HEK293 (cell line): ENCODE results near the gene ATP6V1F.

Experiments
- CTCF ChIA-PET: fragments of 350-600 bp; formaldehyde crosslinking; extraction: SDS; loops from one replicate; lab custom pipeline; 2021; ENCODE audit warnings: antibody characterized with exemption; lab: Yijun Ruan, JAX
- POLR2A ChIA-PET: fragments of 300-600 bp; formaldehyde crosslinking; extraction: SDS; loops from one replicate; lab custom pipeline; 2020; ENCODE audit warnings: antibody characterized with exemption, inconsistent platforms; lab: Yijun Ruan, JAX
- H3K27ac ChIP-seq: fragments of 200-500 bp; sonication (Bioruptor generic); 2 replicates; pipeline ENCODE4 v1.5.1; 2014; ENCODE audit warnings: low read depth, low read length, control low read depth, inconsistent platforms; ENCODE audit errors: extremely low read depth
- H3K36me3 ChIP-seq, 2 experiments: fragments of 200-500 bp in 1 of 2; sonication (Bioruptor generic) in 1 of 2; 1 replicate in 1 of 2; 2 replicates in 1 of 2; pipeline ENCODE4 v1.5.1; 2014 to 2017; ENCODE audit warnings: inconsistent platforms in 2 of 2, low read length in 2 of 2; ENCODE audit not compliant: control insufficient read depth in 2 of 2, insufficient read depth in 1 of 2
- H3K4me1 ChIP-seq: fragments of 200-500 bp; sonication (Bioruptor generic); 2 replicates; pipeline ENCODE4 v1.5.1; 2014; ENCODE audit warnings: mild to moderate bottlenecking, low read length, inconsistent platforms; ENCODE audit not compliant: control insufficient read depth, insufficient read depth
- H3K4me3 ChIP-seq: 2 replicates; pipeline ENCODE4 v1.5.1; 2011; ENCODE audit warnings: low read depth, mild to moderate bottlenecking, control low read depth, low read length, moderate library complexity
- H3K9me3 ChIP-seq: fragments of 200-500 bp; sonication (Bioruptor generic); 2 replicates; pipeline ENCODE4 v1.5.1; 2014; ENCODE audit warnings: low read depth, low read length, inconsistent platforms; ENCODE audit not compliant: control insufficient read depth, insufficient read depth
- EGR2 ChIP-seq: fragments of 450-650 bp; formaldehyde crosslinking; IDR thresholded peaks from 2 replicates; pipeline ENCODE4 v1.5.1; 2016; ENCODE audit warnings: low read depth, missing biosample characterization, missing genetic modification characterization
- KLF1 ChIP-seq: fragments of 450-650 bp; formaldehyde crosslinking; IDR thresholded peaks from 2 replicates; pipeline ENCODE4 v1.5.1; 2016; ENCODE audit warnings: missing biosample characterization, missing genetic modification characterization
- SETDB1 ChIP-seq: IDR thresholded peaks from one replicate; pipeline ENCODE4 v1.6.1; 2017; ENCODE audit warnings: mild to moderate bottlenecking, low read length, moderate library complexity, mixed read lengths; ENCODE audit not compliant: insufficient read length
- YY1 ChIP-seq: fragments of 450-650 bp; formaldehyde crosslinking; IDR thresholded peaks from 2 replicates; pipeline ENCODE4 v1.5.1; 2018; ENCODE audit warnings: missing biosample characterization, missing genetic modification characterization
- ZFP41 ChIP-seq: fragments of 450-650 bp; formaldehyde crosslinking; IDR thresholded peaks from 2 replicates; pipeline ENCODE4 v1.5.1; 2016; ENCODE audit warnings: missing biosample characterization, missing genetic modification characterization, borderline replicate concordance
- ZNF133 ChIP-seq: fragments of 450-650 bp; formaldehyde crosslinking; IDR thresholded peaks from 2 replicates; pipeline ENCODE4 v1.5.1; 2016; ENCODE audit warnings: missing biosample characterization, missing genetic modification characterization
- ZNF2 ChIP-seq: fragments of 450-650 bp; formaldehyde crosslinking; IDR thresholded peaks from 2 replicates; pipeline ENCODE4 v1.5.1; 2016; ENCODE audit warnings: missing biosample characterization, missing genetic modification characterization
- ZNF202 ChIP-seq: fragments of 450-650 bp; formaldehyde crosslinking; IDR thresholded peaks from 2 replicates; pipeline ENCODE4 v1.5.1; 2016; ENCODE audit warnings: missing biosample characterization, missing genetic modification characterization, borderline replicate concordance
- ZNF223 ChIP-seq: fragments of 450-650 bp; formaldehyde crosslinking; IDR thresholded peaks from 2 replicates; pipeline ENCODE4 v1.5.1; 2016; ENCODE audit warnings: missing biosample characterization, missing genetic modification characterization
- ZNF350 ChIP-seq: fragments of 450-650 bp; formaldehyde crosslinking; IDR thresholded peaks from 2 replicates; pipeline ENCODE4 v1.5.0; 2017; ENCODE audit warnings: missing biosample characterization, mild to moderate bottlenecking, missing genetic modification characterization
- ZNF354C ChIP-seq: fragments of 450-650 bp; formaldehyde crosslinking; IDR thresholded peaks from 2 replicates; pipeline ENCODE4 v1.5.1; 2016; ENCODE audit warnings: missing biosample characterization, missing genetic modification characterization, low read depth, borderline replicate concordance
- ZNF394 ChIP-seq: fragments of 450-650 bp; formaldehyde crosslinking; IDR thresholded peaks from 2 replicates; pipeline ENCODE4 v1.5.1; 2016; ENCODE audit warnings: missing biosample characterization, missing genetic modification characterization, mild to moderate bottlenecking, moderate library complexity, borderline replicate concordance
- ZNF423 ChIP-seq: fragments of 450-650 bp; formaldehyde crosslinking; IDR thresholded peaks from 2 replicates; pipeline ENCODE4 v1.5.1; 2016; ENCODE audit warnings: missing biosample characterization, missing genetic modification characterization
- ZNF561 ChIP-seq: fragments of 450-650 bp; IDR thresholded peaks from 2 replicates; pipeline ENCODE4 v1.5.1; 2018; ENCODE audit warnings: missing biosample characterization, missing genetic modification characterization, borderline replicate concordance
- ZNF571 ChIP-seq: fragments of 450-650 bp; formaldehyde crosslinking; IDR thresholded peaks from 2 replicates; pipeline ENCODE4 v1.5.0; 2017; ENCODE audit warnings: missing biosample characterization, missing genetic modification characterization
- ZNF623 ChIP-seq: fragments of 450-650 bp; formaldehyde crosslinking; IDR thresholded peaks from 2 replicates; pipeline ENCODE4 v1.5.1; 2016; ENCODE audit warnings: missing biosample characterization, missing genetic modification characterization
- ZNF660 ChIP-seq: fragments of 450-650 bp; IDR thresholded peaks from 2 replicates; pipeline ENCODE4 v1.5.1; 2018; ENCODE audit warnings: missing biosample characterization, mild to moderate bottlenecking, missing genetic modification characterization
- TF ChIP-seq, protein P1 (sequence below): fragments of 450-650 bp; formaldehyde crosslinking; IDR thresholded peaks from 2 replicates; pipeline ENCODE4 v1.5.1; 2017; ENCODE audit warnings: missing biosample characterization, missing genetic modification characterization
- TF ChIP-seq, protein P2 (sequence below): sonication (generic); formaldehyde crosslinking; IDR thresholded peaks from 2 replicates; pipeline ENCODE4 v1.8.1; 2022; ENCODE audit warnings: mild to moderate bottlenecking, moderate library complexity, missing genetic modification reagents
- TF ChIP-seq, protein P3 (sequence below): fragments of 450-650 bp; formaldehyde crosslinking; IDR thresholded peaks from 2 replicates; pipeline ENCODE4 v1.5.1; 2016; ENCODE audit warnings: missing biosample characterization, missing genetic modification characterization
- TF ChIP-seq, protein P4 (sequence below): fragments of 450-650 bp; formaldehyde crosslinking; IDR thresholded peaks from 2 replicates; pipeline ENCODE4 v1.5.1; 2017; ENCODE audit warnings: missing biosample characterization, missing genetic modification characterization
- TF ChIP-seq, protein P5 (sequence below): fragments of 450-650 bp; formaldehyde crosslinking; IDR thresholded peaks from 2 replicates; pipeline ENCODE4 v1.5.0; 2017; ENCODE audit warnings: missing biosample characterization, missing genetic modification characterization, borderline replicate concordance
- TF ChIP-seq, protein P6 (sequence below): fragments of 450-650 bp; formaldehyde crosslinking; IDR thresholded peaks from 2 replicates; pipeline ENCODE4 v1.5.1; 2016; ENCODE audit warnings: missing biosample characterization, missing genetic modification characterization

Gene ATP6V1F

DNA sequence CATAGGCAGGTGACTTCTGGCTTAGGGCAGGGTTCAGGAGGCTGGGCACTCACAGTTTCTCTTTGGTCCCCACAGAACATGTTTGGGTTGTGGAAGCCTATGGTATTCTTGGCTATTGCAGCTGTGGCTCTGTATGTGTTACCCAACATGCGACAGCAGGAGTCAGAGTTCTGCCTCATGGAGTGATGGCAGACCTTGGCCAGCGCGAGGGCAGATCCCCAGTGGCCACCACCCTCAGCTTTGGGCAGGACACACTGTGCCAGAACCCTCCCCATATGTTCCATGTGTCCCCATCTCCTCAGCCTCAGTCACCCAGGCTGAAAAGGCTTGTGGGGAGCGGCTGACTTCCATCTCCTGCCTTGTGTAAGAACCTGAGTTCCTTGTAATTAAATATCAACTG is 40.9 kb upstream of the ATP6V1F start:
- H3K9me3 ChIP-seq = no peaks in the 10 kb centered on the region
- TF ChIP-seq KLF1 (tag by site-specific recombination) = no peak
- TF ChIP-seq ZNF623 (tag by site-specific recombination) = no peak
- no peak for TF ChIP-seq ZNF660 (tag by site-specific recombination)
- no peak for TF ChIP-seq ZNF2 (tag by site-specific recombination)
- TF ChIP-seq ZNF394 (tag by site-specific recombination) = no peak
- TF ChIP-seq, protein P1, sequence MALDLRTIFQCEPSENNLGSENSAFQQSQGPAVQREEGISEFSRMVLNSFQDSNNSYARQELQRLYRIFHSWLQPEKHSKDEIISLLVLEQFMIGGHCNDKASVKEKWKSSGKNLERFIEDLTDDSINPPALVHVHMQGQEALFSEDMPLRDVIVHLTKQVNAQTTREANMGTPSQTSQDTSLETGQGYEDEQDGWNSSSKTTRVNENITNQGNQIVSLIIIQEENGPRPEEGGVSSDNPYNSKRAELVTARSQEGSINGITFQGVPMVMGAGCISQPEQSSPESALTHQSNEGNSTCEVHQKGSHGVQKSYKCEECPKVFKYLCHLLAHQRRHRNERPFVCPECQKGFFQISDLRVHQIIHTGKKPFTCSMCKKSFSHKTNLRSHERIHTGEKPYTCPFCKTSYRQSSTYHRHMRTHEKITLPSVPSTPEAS (tag by site-specific recombination) = no peak
- TF ChIP-seq YY1 (tag by site-specific recombination) = no peak
- no peak for TF ChIP-seq ZNF423 (tag by site-specific recombination)
- TF ChIP-seq, all 188 proteins: peak for 0
- POLR2A ChIA-PET = no interaction called here
- H3K4me3 ChIP-seq = no peak overlapping the region
- no peaks in the 10 kb centered on the region for H3K36me3 ChIP-seq
- CTCF ChIA-PET = no interaction called here
- H3K27ac ChIP-seq = no peak overlapping the region
- no peaks in the 10 kb centered on the region for H3K4me1 ChIP-seq

DNA sequence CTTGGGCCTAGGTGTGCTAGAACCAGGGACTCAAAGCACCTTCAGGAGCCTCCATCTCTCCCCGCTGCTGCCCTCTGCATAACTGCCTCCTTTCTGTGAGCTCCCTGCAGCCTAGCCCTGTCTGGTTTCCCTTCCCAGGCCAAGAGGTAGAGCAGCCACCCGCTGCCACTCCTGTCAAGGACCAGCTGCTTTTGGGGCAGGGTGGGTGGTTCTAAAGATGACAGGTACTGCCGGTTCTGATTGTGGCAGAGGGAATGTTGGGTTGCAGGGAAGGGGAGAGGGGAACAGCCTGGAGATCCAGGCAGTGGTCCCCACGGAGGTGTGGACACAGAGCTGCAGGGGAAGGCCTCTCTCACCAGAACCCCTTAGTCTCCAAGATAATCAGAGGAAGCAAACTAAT is 36.1 kb upstream of the ATP6V1F start:
- ChIA-PET CTCF (interaction anchor here (0.6 to 1.8 kb wide), 5 partner anchors 16 to 382 kb away, joined by 3 to 5 read pairs (median 4); no protein-coding TSS in a partner anchor), POLR2A (interaction anchor here (2.3 kb wide), 2 partner anchors 35 to 36 kb away, joined by 5 to 7 read pairs; partner anchors contain the start of gene ATP6V1F)
- no peaks in the 10 kb centered on the region for H3K36me3 ChIP-seq
- H3K4me1 ChIP-seq = no peaks in the 10 kb centered on the region
- H3K9me3 ChIP-seq = no peaks in the 10 kb centered on the region
- TF ChIP-seq ZNF394 (tag by site-specific recombination) (no peak), ZNF133 (tag by site-specific recombination) (no peak), ZNF571 (tag by site-specific recombination) (no peak), SETDB1 (no peak), EGR2 (tag by site-specific recombination) (no peak), ZFP41 (tag by site-specific recombination) (no peak), ZNF350 (no peak), ZNF202 (tag by site-specific recombination) (no peak), ZNF561 (tag by site-specific recombination) (no peak), ZNF223 (tag by site-specific recombination) (no peak), ZNF354C (tag by site-specific recombination) (no peak)
- TF ChIP-seq, protein P2, sequence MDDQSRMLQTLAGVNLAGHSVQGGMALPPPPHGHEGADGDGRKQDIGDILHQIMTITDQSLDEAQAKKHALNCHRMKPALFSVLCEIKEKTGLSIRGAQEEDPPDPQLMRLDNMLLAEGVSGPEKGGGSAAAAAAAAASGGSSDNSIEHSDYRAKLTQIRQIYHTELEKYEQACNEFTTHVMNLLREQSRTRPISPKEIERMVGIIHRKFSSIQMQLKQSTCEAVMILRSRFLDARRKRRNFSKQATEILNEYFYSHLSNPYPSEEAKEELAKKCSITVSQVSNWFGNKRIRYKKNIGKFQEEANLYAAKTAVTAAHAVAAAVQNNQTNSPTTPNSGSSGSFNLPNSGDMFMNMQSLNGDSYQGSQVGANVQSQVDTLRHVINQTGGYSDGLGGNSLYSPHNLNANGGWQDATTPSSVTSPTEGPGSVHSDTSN (CRISPR knock-in tag) = no peak
- TF ChIP-seq, protein P3, sequence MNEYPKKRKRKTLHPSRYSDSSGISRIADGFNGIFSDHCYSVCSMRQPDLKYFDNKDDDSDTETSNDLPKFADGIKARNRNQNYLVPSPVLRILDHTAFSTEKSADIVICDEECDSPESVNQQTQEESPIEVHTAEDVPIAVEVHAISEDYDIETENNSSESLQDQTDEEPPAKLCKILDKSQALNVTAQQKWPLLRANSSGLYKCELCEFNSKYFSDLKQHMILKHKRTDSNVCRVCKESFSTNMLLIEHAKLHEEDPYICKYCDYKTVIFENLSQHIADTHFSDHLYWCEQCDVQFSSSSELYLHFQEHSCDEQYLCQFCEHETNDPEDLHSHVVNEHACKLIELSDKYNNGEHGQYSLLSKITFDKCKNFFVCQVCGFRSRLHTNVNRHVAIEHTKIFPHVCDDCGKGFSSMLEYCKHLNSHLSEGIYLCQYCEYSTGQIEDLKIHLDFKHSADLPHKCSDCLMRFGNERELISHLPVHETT (tag by site-specific recombination) = no peak
- TF ChIP-seq, protein P4, sequence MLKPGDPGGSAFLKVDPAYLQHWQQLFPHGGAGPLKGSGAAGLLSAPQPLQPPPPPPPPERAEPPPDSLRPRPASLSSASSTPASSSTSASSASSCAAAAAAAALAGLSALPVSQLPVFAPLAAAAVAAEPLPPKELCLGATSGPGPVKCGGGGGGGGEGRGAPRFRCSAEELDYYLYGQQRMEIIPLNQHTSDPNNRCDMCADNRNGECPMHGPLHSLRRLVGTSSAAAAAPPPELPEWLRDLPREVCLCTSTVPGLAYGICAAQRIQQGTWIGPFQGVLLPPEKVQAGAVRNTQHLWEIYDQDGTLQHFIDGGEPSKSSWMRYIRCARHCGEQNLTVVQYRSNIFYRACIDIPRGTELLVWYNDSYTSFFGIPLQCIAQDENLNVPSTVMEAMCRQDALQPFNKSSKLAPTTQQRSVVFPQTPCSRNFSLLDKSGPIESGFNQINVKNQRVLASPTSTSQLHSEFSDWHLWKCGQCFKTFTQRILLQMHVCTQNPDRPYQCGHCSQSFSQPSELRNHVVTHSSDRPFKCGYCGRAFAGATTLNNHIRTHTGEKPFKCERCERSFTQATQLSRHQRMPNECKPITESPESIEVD (tag by site-specific recombination) = no peak
- TF ChIP-seq, protein P5, sequence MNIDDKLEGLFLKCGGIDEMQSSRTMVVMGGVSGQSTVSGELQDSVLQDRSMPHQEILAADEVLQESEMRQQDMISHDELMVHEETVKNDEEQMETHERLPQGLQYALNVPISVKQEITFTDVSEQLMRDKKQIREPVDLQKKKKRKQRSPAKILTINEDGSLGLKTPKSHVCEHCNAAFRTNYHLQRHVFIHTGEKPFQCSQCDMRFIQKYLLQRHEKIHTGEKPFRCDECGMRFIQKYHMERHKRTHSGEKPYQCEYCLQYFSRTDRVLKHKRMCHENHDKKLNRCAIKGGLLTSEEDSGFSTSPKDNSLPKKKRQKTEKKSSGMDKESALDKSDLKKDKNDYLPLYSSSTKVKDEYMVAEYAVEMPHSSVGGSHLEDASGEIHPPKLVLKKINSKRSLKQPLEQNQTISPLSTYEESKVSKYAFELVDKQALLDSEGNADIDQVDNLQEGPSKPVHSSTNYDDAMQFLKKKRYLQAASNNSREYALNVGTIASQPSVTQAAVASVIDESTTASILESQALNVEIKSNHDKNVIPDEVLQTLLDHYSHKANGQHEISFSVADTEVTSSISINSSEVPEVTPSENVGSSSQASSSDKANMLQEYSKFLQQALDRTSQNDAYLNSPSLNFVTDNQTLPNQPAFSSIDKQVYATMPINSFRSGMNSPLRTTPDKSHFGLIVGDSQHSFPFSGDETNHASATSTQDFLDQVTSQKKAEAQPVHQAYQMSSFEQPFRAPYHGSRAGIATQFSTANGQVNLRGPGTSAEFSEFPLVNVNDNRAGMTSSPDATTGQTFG = no peak
- TF ChIP-seq, protein P6, sequence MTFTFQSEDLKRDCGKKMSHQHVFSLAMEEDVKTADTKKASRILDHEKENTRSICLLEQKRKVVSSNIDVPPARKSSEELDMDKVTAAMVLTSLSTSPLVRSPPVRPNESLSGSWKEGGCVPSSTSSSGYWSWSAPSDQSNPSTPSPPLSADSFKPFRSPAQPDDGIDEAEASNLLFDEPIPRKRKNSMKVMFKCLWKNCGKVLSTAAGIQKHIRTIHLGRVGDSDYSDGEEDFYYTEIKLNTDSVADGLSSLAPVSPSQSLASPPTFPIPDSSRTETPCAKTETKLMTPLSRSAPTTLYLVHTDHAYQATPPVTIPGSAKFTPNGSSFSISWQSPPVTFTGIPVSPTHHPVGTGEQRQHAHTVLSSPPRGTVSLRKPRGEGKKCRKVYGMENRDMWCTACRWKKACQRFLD (tag by site-specific recombination) = no peak
- H3K27ac ChIP-seq = no peak overlapping the region
- no peak overlapping the region for H3K4me3 ChIP-seq
